WERI-Rb-1 (cell line): ENCODE results near the gene CA7.
"Not testable (repeated sequence)": the region's sequence is repeated elsewhere in the genome, so short reads cannot be mapped to it uniquely, and the experiment has no call there.

Source experiments
- DNase-seq: peaks from one replicate; pipeline ENCODE4 v3.0.0-alpha.2; 2020
- H3K27ac ChIP-seq: fragments of 250-450 bp; sonication (Bioruptor Pico); 2 replicates; pipeline ENCODE4 v1.5.1; 2020; ENCODE audit warnings: mild to moderate bottlenecking, moderate library complexity
- H3K27me3 ChIP-seq: fragments of 250-450 bp; sonication (Bioruptor Pico); 2 replicates; pipeline ENCODE4 v1.5.1; 2021; ENCODE audit warnings: mild to moderate bottlenecking, low read depth, moderate library complexity; ENCODE audit not compliant: insufficient read depth, severe bottlenecking
- H3K36me3 ChIP-seq: fragments of 250-450 bp; sonication (Bioruptor Pico); 2 replicates; pipeline ENCODE4 v1.5.1; 2020; ENCODE audit warnings: mild to moderate bottlenecking, moderate library complexity
- H3K4me3 ChIP-seq: 2 replicates; pipeline ENCODE4 v1.5.1; 2011; ENCODE audit warnings: low read depth, mild to moderate bottlenecking, control low read depth, low read length
- H3K9me3 ChIP-seq: fragments of 250-450 bp; sonication (Bioruptor Pico); 2 replicates; pipeline ENCODE4 v1.5.1; 2021; ENCODE audit warnings: mild to moderate bottlenecking, moderate library complexity; ENCODE audit not compliant: severe bottlenecking
- TF ChIP-seq, protein P1 (sequence below): IDR thresholded peaks from 2 replicates; pipeline ENCODE4 v1.5.1; 2011; ENCODE audit warnings: low read depth, mild to moderate bottlenecking, control low read depth, inconsistent platforms, low read length

CA7 gene

DNA sequence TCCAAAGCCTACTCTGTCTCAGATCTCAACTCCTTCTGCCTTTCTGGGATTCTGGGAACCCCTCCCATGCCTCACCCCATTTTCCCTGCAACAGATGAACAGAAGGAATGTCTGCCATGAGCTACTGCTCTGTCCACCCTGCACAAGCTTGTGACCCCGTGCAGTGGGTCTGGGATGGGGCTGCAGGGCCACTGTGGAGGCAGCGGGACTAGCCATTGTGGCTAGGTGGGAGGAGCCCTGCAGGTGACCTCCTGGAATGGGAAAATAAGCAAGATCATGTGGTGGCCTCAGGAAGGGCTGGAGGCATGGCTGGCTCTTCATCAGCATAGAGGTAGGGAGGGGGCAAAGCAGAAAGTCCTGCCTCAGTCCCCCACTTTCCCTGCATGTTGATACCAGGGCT lies 49.8 kb downstream of the CA7 start:
- Histone ChIP-seq H3K4me3 (no peak overlapping the region), H3K27me3 (no peaks in the 10 kb centered on the region), H3K9me3 (no peaks in the 10 kb centered on the region), H3K27ac (no peak overlapping the region), H3K36me3 (no peaks in the 10 kb centered on the region)
- DNase-seq, result no peak
- TF ChIP-seq, protein P1, sequence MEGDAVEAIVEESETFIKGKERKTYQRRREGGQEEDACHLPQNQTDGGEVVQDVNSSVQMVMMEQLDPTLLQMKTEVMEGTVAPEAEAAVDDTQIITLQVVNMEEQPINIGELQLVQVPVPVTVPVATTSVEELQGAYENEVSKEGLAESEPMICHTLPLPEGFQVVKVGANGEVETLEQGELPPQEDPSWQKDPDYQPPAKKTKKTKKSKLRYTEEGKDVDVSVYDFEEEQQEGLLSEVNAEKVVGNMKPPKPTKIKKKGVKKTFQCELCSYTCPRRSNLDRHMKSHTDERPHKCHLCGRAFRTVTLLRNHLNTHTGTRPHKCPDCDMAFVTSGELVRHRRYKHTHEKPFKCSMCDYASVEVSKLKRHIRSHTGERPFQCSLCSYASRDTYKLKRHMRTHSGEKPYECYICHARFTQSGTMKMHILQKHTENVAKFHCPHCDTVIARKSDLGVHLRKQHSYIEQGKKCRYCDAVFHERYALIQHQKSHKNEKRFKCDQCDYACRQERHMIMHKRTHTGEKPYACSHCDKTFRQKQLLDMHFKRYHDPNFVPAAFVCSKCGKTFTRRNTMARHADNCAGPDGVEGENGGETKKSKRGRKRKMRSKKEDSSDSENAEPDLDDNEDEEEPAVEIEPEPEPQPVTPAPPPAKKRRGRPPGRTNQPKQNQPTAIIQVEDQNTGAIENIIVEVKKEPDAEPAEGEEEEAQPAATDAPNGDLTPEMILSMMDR, result no peak

DNA sequence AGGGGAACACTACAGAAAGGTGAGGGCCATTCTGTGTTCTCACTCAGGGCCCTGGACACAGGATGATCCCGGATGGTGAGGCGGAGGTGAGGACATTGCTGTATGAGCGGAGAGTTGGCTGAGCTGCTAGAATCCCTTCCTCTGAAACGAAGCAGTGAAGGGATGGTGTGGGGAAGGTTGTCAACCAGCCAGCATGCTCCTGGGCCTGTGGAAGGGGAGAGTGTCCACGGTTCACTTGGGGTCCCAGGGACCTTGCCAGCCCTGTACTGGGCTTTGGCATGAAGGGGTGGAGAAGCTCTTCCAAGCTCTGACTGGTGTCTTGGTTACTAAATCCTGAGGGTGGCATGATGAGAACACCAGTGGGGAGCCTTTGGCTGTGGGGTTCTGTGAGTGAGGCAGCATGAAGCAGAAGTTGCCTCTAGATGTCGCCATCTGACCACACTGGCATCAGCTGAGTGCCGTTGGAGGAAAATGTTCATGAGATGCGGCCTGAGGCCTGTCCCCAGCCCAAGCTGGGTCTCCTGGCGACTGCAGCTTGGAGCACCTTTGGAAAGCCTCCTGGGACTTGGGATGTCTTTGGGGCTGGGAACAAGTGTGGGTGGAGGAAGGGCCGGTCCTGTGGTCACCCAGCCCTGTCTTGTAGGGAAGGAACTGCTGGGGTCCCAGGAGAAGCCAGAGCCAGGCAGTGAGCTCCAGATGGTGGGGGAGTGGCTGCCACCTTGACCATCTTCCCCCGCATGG lies 50.9 kb downstream of the CA7 start:
- no peaks in the 10 kb centered on the region for H3K9me3 ChIP-seq
- TF ChIP-seq, protein P1, result peak; percentile 99
- DNase-seq, result peak; percentile 84
- no peaks in the 10 kb centered on the region for H3K36me3 ChIP-seq
- H3K27me3 ChIP-seq, result no peaks in the 10 kb centered on the region
- peak overlapping the region; percentile 71 for H3K27ac ChIP-seq
- H3K4me3 ChIP-seq, result no peak overlapping the region

DNA sequence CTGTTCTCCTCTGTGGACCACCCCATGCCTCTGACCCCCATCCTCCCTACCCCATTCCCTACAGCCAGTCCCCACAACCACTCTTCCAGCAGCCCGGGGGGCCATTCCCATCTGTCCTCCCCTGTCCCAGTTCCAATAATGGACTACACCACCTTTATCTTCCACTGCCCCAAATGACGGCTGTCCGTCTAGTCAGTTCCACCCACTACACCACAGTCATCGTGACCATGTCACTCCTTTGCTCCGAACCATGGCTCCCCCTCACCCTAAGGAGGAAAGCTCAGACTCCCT lies 51.4 kb downstream of the CA7 start:
- no peaks in the 10 kb centered on the region for H3K36me3 ChIP-seq
- TF ChIP-seq, protein P1, result no peak

DNA sequence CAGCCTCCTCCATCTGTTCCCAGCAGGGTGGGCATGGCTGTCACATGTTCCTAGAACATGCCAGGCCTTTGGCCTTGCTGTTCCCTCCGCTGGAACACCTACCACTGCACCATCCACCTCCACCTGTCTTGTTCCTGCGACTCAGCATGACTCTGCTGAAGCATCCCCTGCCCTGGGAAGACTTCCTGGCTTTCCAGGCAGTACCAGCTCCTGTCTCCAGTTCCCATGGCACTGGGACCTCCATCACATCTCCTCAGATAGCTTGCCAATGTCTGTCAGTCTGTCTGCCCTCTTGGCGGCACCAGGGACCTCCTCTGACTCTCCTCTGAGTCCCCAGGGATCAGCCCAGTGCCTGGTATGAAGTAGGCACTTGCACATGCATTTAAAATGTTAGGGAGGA lies 51.8 kb downstream of the CA7 start:
- TF ChIP-seq, protein P1, result no peak
- DNase-seq, result no peak
- H3K9me3 ChIP-seq, result no peaks in the 10 kb centered on the region
- no peak overlapping the region for H3K4me3 ChIP-seq
- H3K27me3 ChIP-seq, result no peaks in the 10 kb centered on the region
- H3K27ac ChIP-seq, result peak overlapping the region; percentile 71
- H3K36me3 ChIP-seq, result no peaks in the 10 kb centered on the region

More for the DNA sequence above, 51.4 kb downstream of the CA7 start:
- peak overlapping the region; percentile 71 for H3K27ac ChIP-seq
- no peak overlapping the region for H3K4me3 ChIP-seq
- no peak for DNase-seq
- no peaks in the 10 kb centered on the region for H3K27me3 ChIP-seq
- H3K9me3 ChIP-seq, result no peaks in the 10 kb centered on the region

DNA sequence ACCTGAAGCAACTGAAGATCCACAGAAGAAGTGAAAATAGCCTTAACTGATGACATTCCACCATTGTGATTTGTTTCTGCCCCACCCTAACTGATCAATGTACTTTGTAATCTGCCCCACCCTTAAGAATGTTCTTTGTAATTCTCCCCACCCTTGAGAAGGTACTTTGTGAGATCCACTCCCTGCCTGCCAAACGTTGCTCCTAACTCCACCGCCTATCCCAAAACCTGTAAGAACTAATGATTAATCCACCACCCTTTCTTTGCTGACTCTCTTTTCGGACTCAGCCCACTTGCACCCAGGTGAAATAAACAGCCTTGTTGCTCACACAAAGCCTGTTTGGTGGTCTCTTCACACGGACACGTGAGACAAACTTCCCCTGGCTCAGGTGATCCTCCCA lies 52.5 kb downstream of the CA7 start:
- H3K9me3 ChIP-seq, H3K36me3 ChIP-seq, H3K4me3 ChIP-seq, H3K27me3 ChIP-seq, DNase-seq: not testable (repeated sequence)
- peak overlapping the region; percentile 71 for H3K27ac ChIP-seq

DNA sequence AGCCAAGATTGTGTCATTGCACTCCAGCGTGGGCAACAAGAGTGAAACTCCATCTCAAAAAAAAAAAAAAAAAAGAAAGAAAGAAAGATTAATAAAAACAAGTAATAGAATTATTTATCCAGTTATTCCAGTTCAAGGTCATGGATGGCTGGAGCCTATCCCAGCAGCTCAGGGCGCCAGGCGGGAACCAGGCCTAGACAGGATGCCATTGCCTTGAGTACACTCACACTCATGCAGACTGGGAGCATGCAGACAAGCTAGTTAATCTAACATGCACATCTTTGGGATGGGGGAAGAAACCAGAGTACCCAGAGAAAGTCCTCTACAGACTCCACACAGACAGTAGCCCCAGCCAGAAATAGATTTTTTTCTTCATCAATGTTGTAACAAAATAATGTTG lies 54.0 kb downstream of the CA7 start:
- H3K27ac ChIP-seq, result peak overlapping the region; percentile 99
- no peaks in the 10 kb centered on the region for H3K27me3 ChIP-seq
- no peaks in the 10 kb centered on the region for H3K9me3 ChIP-seq
- no peak for DNase-seq
- no peaks in the 10 kb centered on the region for H3K36me3 ChIP-seq
- H3K4me3 ChIP-seq, result no peak overlapping the region
- TF ChIP-seq, protein P1, result no peak
